ENCODE results near the gene MAP2.

MAP2 gene

DNA sequence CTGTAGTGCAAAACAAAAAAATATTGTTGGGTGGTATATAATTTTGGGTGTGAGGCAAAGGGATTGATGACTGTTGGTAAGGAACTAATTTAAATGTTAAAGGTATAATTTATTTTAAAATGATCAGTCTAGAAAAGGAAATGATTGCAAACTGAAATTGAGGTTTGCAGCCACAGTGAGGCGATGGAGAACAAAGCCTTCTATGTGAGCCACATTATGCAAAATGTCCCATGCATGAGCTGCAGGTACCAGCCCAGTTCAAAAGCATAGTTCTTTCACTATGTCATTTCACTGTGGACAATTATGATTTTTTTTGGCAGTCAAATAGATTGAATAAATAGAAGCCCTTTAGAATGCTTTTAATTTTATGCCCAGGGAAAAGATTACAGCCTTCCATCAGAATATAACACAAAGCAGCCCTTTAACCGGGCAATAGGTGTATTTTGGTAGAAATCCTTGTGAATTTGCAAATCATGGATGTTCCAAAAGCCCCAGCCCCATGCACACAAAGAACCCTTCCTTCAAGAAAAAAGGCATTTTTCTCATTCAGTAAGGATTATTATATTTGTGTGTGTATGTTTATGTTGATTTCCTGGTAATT, 1.7 kb downstream of the MAP2 start:
- DNase-seq: peak; percentile 5

DNA sequence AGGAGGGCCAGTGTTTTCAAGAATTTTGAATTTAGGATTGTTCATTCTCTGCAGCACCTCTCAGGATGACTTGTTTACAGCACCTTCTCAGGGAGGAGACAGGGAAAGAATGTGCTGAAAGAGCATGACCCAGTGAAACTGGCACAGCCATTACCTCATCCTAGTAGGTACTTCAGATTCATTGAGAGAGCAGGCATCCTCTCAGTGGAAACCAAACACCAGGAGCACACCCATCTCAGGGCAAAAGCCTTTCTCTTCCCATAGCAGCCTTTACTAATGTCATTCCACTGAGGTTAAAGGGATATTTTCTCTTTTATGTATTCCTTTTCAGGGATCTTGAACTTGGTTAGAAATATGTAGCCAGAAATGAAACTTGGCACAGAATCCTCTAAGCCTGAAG, 2.6 kb downstream of the MAP2 start:
- DNase-seq: no peak

DNA sequence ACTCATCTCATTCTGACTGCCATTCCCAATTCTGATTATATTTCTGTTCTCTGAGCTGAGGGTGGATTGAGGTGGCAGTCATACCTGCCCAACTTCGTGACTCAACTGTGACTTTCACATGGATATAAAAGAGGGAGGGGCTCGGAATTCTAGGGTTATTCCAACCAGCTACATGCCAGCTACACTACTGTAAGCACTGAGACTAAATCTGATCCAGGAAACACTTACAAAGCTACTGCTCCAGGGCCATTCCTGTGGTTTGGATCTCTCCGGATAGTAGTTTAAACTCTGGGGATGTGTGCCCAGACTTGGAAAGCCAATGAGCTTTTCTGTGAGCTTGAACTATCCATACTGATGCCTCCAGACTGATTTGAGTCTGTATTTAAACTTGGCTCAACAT, 7.9 kb downstream of the MAP2 start:
- no peak for DNase-seq

DNA sequence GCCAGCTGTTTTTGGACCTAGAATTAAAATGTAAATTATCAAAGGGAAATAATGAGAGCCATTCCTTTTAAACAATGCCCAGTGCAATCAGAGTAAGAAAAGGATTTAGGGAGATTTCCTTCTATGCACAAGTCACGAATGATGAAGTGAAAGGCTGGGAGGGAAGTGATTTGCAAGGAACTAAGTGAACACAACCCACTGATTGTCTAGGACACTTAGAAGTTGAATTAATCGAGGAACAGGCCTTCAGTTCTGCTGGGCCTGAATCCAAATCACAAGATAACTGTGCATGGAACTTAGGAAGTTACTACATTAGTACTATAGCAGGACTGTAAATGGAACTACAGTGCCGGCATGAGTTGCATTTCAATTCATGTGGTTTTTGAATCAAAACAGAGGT, 17.7 kb downstream of the MAP2 start:
- no peak for DNase-seq

DNA sequence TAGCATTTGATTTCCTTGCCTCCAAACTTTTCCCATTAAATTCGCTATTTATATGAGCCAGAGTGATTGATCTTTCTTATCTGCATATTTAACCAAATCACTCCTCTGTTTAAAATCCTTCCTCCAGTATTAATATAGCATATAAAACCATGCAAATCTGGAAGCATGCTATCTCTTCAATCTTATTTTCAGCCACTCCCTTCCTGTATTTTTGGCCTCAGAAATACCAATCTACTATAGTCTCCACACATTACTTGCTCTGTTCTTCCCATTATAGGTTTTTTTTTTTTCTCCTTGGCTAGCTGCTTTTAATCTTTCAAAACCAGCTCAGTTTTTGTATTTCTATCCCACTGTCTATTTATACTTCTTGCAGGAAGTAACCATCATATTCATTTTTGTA, 19.1 kb downstream of the MAP2 start:
- DNase-seq: no peak

DNA sequence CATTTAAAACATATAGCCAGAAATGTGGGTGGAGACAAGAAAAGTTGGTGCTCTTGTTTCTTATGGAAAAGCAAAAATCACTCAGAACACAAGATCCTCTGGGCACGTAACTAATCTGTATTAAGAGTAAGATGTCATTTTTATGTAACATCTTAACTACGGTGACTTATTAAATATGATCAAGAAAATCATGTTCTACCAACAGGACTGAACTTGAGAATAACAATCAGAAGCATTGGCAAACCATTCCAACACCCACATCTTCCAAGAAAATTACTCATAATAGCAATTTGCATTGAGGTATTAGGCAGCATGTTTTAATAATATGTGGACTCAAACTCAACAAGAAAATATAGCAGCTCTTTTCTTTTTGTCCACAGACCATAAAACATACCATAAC, 21.6 kb downstream of the MAP2 start:
- no peak for DNase-seq

DNA sequence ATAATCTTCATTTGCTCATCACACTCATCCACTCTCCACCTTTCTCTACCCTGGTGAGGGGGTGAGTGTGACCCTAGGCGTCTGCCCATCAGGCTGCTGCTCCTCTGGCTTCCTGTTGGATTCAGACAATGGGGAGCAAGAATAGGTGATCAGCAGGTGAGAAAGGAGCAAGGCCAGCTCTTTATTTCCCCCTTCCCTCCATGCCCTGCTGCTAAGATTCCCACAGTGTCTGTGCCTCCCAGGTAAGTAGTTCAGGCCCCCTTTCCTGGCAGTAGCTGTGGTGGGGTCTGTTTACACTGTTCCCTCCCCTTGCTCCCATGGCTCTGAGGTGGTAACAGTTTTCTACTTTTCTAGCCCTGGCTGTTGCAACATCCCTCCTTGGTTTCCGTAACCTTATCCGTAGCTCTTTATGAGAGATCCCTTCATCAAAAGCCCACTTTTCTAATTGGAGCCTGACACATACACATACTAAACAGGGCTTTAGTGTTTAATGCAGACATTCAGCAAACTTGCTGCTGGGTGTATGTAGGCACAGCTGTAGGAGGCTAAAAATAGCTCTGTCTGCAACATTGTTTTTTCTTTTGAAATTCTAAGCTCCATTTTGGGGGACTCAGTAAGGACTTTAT, 27.5 kb downstream of the MAP2 start:
- no peak for DNase-seq

DNA sequence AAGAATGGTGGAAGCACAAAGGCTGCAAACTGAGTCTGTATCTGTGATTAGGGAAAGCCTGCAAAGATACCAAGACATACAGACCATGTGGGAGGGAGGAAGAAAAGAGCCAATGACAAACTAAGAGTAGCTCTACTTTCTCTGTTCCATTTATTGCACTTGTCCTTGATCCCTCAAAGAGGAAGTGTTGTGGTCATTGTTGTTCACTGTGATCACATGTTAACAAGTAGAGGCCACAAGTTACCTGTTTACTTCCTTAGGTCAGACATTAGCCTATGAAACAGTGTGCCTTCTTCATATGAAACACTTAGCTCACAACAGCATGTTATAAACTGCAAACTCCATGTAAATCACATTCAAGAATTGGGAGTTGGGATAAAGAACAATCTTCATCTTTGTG, 32.6 kb downstream of the MAP2 start:
- no peak for DNase-seq

DNA sequence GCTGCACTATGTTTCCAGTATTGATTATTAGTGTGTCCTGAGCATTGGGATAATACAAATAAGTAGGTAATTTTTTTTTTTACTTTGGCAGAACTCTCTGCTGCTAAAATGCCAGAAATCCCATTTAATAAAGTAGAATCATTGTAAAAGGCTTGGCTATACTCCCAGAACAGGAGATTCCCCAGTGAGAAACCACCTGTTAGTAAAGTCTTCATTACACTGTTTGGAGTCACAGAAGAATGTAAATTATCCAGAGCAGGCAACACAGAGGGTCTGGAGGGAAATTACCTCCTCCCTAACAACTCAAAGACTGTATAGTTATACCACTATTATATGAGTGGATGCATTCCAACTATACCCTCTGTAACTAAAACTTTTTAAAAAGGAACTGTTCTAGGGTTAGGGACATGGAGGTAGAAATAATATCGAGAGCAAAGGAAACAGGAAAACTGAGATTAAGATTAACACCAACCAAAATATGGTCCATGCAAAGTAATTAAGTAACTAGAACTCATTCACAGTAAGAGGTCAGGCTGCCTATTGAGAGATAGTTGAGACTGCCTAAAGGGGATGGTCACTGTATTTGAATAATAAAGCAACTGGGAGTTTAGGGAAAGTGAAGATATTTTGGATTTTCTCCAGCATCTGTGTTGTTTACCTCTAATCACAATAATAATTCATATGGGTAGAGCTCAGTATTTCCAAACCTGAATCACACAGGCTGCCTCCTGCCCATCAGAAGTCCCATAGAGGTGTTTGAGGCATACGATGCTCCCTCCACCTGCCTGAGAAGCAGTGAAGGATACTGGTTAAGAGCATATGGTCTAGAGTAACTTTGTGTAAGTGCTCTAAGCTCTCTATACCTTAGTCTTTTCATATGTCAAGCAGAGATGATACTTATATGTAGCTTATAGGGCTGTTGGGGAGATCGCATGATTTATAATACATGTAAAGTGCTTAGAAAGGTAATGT, 34.4 kb downstream of the MAP2 start:
- no peak for DNase-seq

DNA sequence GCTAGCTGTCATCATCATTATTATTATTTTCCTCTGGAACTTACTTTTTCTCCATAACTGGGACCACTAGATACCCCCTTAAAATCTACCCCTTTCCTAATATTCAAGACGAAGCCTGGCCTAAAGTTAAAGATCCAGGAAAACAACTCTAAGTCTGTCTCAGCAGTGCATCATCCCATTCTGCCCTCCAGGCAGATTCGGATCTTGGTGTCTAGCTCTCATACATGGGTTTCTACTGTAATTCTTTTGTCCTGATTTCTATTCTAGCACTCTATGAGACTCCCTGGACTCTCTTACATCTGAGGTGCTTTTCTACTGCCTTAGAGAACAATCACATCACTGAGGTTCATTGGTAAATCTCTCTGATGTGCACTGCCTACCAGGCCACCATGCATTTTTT, 35.5 kb downstream of the MAP2 start:
- no peak for DNase-seq

DNA sequence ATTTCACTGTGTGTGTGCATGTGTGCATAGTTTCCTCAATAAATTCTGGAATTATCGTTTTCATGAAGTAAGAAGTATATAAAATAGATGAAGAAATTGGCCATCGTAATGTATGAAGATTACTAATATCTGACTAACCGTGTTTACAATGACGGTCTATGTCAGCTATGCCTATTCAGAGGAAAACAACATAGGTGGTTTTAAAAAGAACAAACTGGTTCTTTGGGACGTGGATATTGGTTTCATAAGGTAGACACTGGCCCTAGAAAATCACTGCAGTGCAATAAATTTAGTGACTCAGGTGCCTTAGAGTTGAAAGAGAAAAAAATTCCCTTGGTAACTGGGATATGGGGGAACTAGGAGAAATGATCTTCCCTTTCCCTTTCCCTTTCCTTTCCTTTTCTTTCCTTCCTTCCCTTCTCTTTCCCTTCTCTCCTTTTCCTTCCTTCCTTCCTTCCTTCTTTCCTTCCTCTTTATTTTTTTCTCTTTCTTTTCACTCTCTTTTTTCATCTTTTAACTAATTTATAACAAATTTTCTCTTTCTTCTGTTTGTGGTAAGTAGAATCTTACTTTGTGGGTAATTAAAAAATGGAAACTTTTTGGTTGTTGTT, 36.4 kb downstream of the MAP2 start:
- no peak for DNase-seq

DNA sequence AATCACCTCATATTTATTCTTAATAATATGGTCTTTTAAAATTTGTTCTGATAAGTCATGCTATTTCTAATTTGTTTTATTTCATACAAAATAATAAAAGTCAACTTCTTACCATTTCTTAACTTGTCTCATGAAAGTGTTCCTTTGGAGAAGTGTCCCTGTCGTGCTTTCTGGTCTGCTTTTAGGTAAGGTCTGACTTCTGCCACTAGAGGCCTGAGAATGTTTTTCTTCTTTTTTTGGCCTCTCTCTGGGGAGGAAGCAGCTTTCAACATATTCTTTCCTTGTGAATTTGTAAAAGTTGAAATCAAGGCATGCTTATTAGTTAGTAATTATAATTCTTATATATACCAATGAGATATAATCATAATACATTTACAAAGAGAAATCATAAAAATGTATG, 39.4 kb downstream of the MAP2 start:
- no peak for DNase-seq

DNA sequence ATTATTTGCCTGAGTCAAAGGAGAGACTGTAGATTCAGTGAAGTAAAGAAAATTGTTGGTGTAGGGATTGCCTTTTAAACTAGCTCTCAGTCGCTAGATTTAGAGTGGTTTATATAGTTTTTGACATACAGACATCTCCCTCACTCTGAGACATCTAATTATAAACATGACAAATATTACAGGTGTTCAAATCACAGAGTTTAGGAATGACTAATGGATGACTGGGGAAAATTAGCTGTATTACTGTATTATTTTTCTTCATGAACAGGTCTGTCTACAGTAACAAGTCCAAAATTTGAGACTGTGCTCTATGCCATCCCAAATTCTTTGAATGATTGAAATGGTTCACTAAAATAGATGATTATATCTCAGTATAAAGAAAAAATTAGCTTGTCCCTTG, 40.0 kb downstream of the MAP2 start:
- DNase-seq: no peak

DNA sequence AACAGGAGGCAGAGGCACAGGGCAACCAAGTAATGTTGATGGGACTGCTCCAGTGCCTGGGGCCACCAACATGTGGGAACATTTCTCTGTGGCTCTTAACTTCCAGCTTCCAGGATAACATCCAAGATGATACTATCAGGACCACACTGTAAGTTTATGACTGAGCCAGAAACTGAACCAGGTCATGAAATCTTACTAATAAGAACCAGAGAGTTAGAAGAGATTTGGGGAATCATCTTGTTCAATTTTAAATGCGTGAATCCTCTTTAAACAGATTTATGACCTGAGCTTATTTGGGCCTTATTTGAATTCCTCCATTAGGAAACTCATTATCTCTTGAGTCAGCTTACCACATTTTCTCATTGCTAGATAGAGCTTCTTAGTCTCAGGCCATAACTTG, 45.0 kb downstream of the MAP2 start:
- no peak for DNase-seq

DNA sequence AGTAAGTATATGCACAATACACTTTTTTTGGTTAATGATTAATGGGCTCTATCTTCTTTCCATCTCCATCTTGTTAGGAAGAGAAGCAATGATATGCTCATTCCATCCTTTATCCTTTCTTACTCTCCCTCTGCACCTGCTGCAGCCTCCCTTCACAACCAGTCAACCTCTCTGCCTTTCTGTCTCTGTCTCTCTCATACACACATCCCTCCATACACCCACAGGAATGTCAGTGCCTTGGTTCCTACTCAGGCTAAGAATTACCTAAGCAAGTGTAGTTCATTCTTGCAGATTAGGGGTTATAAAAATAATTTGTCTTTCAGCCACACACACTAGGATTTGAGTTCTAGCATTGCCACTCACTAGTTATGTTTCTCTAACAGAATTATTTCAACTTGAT, 45.6 kb downstream of the MAP2 start:
- no peak for DNase-seq

DNA sequence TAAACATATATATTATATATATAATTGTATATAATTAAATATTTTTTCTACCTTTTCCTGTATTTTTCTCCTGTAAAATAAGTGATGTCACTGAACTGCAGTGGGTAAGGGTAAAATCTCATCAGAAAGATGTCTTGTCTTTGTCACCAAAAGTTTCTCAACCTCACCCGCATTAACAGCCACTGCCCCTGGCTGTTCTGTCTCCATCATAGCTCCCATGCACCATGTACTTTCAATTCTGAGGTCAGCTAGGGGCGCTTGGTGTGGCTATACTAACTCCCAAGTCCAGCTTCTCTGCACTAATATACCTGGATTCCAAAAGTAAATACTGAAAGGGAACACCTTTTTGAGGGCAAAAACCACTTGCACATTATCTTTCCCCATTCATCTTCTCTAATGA, 46.6 kb downstream of the MAP2 start:
- no peak for DNase-seq

DNA sequence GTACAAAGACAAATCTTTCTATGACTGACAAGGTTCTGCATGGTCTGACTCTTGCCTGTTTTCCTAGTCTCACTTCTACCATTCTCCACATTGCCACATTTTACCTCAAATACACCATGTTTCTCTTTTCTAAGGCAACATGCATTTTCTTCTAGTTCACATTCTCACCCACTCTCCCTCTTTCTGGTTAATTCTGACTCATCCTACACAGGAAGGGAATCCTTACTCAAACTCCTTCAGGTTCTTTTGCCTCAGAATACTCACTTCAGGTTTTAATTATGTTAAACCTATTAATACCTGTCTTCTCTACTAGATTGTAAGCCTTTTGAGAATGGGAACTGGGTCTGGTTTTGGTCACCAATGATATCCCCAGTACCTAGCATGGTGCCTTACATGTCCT, 47.2 kb downstream of the MAP2 start:
- no peak for DNase-seq

DNA sequence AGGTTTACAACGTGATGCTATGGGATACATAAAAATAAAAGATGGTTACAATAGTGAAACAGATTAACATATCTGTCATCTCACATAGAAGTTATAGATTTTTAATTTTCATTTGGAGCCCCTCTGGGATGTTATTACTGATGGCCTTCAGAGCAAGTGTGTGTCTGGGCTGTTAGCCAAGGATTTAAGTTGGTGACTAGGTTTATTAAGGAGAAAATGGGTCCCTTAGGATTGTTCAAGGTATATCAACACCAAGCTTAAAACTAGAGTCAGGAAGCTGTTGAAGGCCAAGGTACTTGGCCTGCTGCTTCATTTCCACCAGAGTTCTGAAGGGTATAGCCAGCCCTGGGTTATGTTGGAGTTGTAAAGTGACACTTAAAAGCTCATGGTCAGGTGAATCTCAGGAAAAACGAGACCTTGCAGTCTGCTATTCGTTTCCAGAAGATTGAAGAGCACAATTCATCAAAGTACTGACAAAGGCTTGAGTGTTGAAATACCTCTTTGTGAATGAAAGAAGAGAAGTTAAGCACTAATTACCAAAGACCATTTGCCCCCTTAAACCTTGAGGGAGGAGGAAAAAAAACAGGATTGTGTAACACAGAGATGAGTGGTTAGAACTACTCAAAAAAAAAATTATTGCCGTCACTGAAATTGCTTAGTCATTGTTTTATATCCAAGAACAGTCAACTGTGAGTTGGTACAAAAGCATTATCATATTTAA, 48.4 kb downstream of the MAP2 start:
- no peak for DNase-seq

DNA sequence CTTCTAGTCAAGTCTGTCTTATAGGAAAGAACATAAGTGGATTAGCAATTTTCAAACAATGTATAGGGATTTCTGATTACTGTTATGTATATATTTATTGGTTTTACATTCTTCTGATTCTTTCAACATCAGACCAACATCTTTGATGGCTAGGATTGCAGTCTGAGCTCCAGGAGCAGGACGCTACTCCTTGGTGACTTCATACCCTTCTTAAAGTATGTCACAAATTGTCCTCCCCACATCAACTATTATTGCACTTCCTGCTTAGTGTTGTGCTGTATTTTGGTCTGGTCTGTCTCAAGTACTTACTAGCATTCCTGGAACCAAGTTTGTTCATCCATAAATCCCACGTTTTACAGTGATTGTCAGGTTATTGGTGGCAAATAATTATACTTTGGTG, 49.0 kb downstream of the MAP2 start:
- no peak for DNase-seq

DNA sequence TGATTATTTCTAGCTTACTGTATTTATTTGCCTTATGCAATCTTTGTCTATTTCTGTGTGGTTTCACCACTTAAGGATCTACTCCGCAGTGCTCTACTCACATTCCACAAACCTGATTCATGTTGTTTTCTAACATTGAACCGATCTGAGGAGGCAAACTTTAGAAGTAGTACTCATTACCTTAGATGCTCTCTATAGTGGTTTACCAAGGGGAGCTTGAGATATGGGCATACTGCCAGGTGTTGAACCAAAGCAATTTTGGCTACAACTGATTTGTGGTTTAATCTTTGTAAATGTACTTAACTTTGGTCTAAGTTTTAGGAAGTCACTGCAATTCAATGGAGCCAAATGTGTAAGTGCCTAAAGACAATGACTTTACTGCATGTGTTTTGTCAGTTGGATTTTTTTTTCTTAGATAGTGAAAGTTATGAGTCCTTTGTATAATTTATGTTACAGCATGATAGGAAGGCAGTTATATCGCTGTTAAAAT, 50.1 kb downstream of the MAP2 start:
- no peak for DNase-seq

DNA sequence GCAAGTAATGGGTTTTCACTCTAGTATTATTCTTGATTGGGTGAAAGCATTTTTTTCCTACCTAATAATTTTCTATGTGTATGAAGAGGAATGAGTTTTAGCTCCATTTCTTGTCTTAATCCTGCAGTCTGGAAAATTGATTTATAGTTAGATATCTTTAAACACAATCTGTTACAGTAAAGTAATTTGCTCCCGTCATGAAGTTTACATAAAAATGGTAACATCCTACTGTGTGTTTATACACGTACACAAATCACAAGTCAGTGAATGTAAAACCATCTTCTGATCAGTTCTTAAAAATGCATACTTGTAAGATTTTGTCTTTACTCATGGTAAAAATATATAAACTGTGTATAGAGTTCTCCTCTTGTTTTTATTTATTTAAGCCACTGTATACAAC, 51.1 kb downstream of the MAP2 start:
- DNase-seq: no peak

DNA sequence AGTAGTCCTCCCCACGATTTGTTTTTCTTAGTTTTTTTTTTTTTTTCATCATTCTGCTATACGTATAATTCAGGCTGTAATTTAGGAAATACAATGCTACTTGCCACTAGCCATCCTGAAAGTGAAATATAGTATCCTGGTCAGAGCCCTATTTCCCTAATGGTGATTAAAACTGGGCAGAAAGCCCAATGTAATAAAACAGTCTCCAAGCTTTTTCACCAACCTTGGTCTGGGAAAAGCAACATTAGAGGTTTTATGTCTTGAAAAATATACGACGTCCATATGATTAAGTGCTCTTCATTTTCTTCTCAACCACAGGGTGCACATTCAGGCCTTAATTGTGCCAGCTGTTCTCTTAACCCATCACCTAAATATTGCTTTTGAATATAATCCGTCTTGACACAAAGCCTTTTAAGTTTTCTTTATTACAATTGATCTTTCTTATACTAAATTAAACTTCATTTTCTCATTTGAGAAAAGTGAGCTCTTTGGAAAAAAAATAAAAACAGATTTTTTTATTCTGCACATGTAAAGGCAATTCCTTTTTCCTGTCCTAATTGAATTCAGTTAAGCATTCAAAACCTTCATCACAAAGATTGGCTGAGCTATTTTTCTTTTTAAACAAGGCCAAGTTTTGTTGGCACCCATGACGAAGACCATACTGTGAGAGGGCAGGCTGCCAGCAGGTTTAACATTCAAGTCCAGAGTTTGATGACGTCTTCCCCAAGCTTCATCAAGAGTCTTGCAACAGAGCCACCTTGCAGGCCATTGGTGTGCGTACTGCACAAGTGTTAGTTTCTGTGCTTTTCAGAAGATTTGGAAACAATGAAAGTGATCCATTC, 52.7 kb downstream of the MAP2 start:
- no peak for DNase-seq
